Limb (tissue), 2 donors: ENCODE measurements around the gene SLC25A48.
"Not testable (repeated sequence)": the region's sequence is repeated elsewhere in the genome, so short reads cannot be mapped to it uniquely, and the experiment has no call there.

Experiments
- DNase-seq, 2 donors: peaks; one replicate each; pipeline ENCODE4 v3.0.0-alpha.2; 2016; ENCODE audit errors: extremely low spot score in 2 of 2

Gene SLC25A48

GRCh38 chr5:135829681-135830383 lies 4.6 kb upstream of the SLC25A48 start:
- peak; percentile 82 to 83 for DNase-seq

GRCh38 chr5:135830384-135830700 lies 4.1 kb upstream of the SLC25A48 start:
- DNase-seq, result no peak

GRCh38 chr5:135830876-135831275 lies 3.6 kb upstream of the SLC25A48 start:
- DNase-seq, result no peak

GRCh38 chr5:135831439-135831838 lies 3.0 kb upstream of the SLC25A48 start:
- no peak for DNase-seq

GRCh38 chr5:135831851-135832555 lies 2.5 kb upstream of the SLC25A48 start:
- DNase-seq, result no peak

GRCh38 chr5:135832941-135833920 lies 1.2 kb upstream of the SLC25A48 start:
- no peak for DNase-seq

- no peak for DNase-seq
Measured at GRCh38 chr5:135833961-135834638, 363 bp upstream of the SLC25A48 start.

- no peak for DNase-seq
Measured at GRCh38 chr5:135835766-135836165, 1.3 kb downstream of the SLC25A48 start.

- DNase-seq, result not testable (repeated sequence)
Measured at GRCh38 chr5:135838395-135838794, 3.9 kb downstream of the SLC25A48 start.

- DNase-seq, result no peak
Measured at GRCh38 chr5:135839566-135839965, 5.1 kb downstream of the SLC25A48 start.

GRCh38 chr5:135840959-135841358 lies 6.5 kb downstream of the SLC25A48 start:
- DNase-seq, result peak in 1 of 2 donors; percentile 2

GRCh38 chr5:135842737-135843136 lies 8.3 kb downstream of the SLC25A48 start:
- DNase-seq, result no peak

- DNase-seq, result no peak
Measured at GRCh38 chr5:135843571-135844337, 9.3 kb downstream of the SLC25A48 start.

GRCh38 chr5:135846311-135846710 lies 11.8 kb downstream of the SLC25A48 start:
- no peak for DNase-seq

- no peak for DNase-seq
Measured at GRCh38 chr5:135847976-135848375, 13.5 kb downstream of the SLC25A48 start.

GRCh38 chr5:135850231-135850630 lies 15.8 kb downstream of the SLC25A48 start:
- DNase-seq, result no peak

GRCh38 chr5:135850671-135851070 lies 16.2 kb downstream of the SLC25A48 start:
- DNase-seq, result no peak

- DNase-seq, result peak in 1 of 2 donors; percentile 21
Measured at GRCh38 chr5:135851186-135851914, 16.9 kb downstream of the SLC25A48 start.

GRCh38 chr5:135851915-135852845 lies 17.7 kb downstream of the SLC25A48 start:
- no peak for DNase-seq
